Measurements from ENCODE around the gene NPM3. TPM values are rescaled to one million over a fixed set of nuclear protein-coding genes. Genes with fewer than 3 reads are reported as not detected.

Gene NPM3
- total and polyA plus RNA-seq, 4 donors, result 3.4 to 24.9 (median 12.4) TPM

GRCh38 chr10:101760510-101760909, 22.7 kb downstream of the NPM3 start:
- Histone ChIP-seq H3K9me3 (ENCODE audit: control insufficient read depth in 4 of 4, low read length in 3 of 4) (no peaks in the 10 kb centered on the region), H3K36me3 (ENCODE audit: control insufficient read depth in 4 of 4, insufficient read depth in 3 of 4, low read depth in 1 of 4, low read length in 3 of 4) (no peaks in the 10 kb centered on the region), H3K4me1 (ENCODE audit: control insufficient read depth in 4 of 4, insufficient read depth in 4 of 4, low read length in 3 of 4) (no peaks in the 10 kb centered on the region), H3K9ac (ENCODE audit: low read depth in 1 of 2, low read length in 2 of 2) (no peak overlapping the region), H3K4me3 (ENCODE audit: low read depth in 1 of 3, low read length in 3 of 3) (no peak overlapping the region), H3K27me3 (ENCODE audit: control insufficient read depth in 4 of 4, insufficient read depth in 4 of 4, low read length in 3 of 4) (no peaks in the 10 kb centered on the region), H3K27ac (ENCODE audit: low read depth in 1 of 2, low read length in 2 of 2) (no peak overlapping the region)
- DNase-seq (ENCODE audit: low spot score), result no peak
- TF ChIP-seq FOXA1 (IDR thresholded peaks at IDR 0.05) (no peak), HNF4G (IDR thresholded peaks at IDR 0.05) (no peak), ATF3 (IDR thresholded peaks at IDR 0.05) (no peak), RXRA (IDR thresholded peaks at IDR 0.05) (no peak), MAX (IDR thresholded peaks at IDR 0.05) (no peak), EGR1 (IDR thresholded peaks at IDR 0.05; ENCODE audit: low read depth in 2 of 2) (no peak), FOXA2 (IDR thresholded peaks at IDR 0.05) (no peak), YY1 (IDR thresholded peaks at IDR 0.05) (no peak)
- 83% methylated on average over 3 of the region's 3 CpGs for WGBS

GRCh38 chr10:101759309-101760247, 23.7 kb downstream of the NPM3 start:
- no peaks in the 10 kb centered on the region for H3K9me3 ChIP-seq (ENCODE audit: control insufficient read depth in 4 of 4, low read length in 3 of 4)
- WGBS, result 80% methylated on average over 12 of the region's 12 CpGs
- H3K4me3 ChIP-seq (ENCODE audit: low read depth in 1 of 3, low read length in 3 of 3), result no peak overlapping the region
- no peak for TF ChIP-seq GABPA (IDR thresholded peaks at IDR 0.05 in 1 of 2, conservative IDR thresholded peaks at IDR 0.05 in 1 of 2)
- TF ChIP-seq REST (IDR thresholded peaks at IDR 0.05), result no peak
- no peak for TF ChIP-seq FOXA1 (IDR thresholded peaks at IDR 0.05)
- no peaks in the 10 kb centered on the region for H3K27me3 ChIP-seq (ENCODE audit: control insufficient read depth in 4 of 4, insufficient read depth in 4 of 4, low read length in 3 of 4)
- no peaks in the 10 kb centered on the region for H3K36me3 ChIP-seq (ENCODE audit: control insufficient read depth in 4 of 4, insufficient read depth in 3 of 4, low read depth in 1 of 4, low read length in 3 of 4)
- no peaks in the 10 kb centered on the region for H3K4me1 ChIP-seq (ENCODE audit: control insufficient read depth in 4 of 4, insufficient read depth in 4 of 4, low read length in 3 of 4)
- H3K27ac ChIP-seq (ENCODE audit: low read depth in 1 of 2, low read length in 2 of 2), result no peak overlapping the region
- DNase-seq (ENCODE audit: low spot score), result no peak
- H3K9ac ChIP-seq (ENCODE audit: low read depth in 1 of 2, low read length in 2 of 2), result no peak overlapping the region

GRCh38 chr10:101758858-101759257, 24.4 kb downstream of the NPM3 start:
- H3K9me3 ChIP-seq (ENCODE audit: control insufficient read depth in 4 of 4, low read length in 3 of 4), result no peaks in the 10 kb centered on the region
- no peak overlapping the region for H3K27ac ChIP-seq (ENCODE audit: low read depth in 1 of 2, low read length in 2 of 2)
- TF ChIP-seq CTCF (IDR thresholded peaks at IDR 0.05; ENCODE audit: low read depth, low read length, missing input control) (no peak), HNF4G (IDR thresholded peaks at IDR 0.05) (no peak), RAD21 (IDR thresholded peaks at IDR 0.05) (no peak), EGR1 (IDR thresholded peaks at IDR 0.05; ENCODE audit: low read depth in 2 of 2) (no peak), NR2F2 (IDR thresholded peaks at IDR 0.05) (no peak), FOXA2 (IDR thresholded peaks at IDR 0.05) (no peak)
- no peak overlapping the region for H3K9ac ChIP-seq (ENCODE audit: low read depth in 1 of 2, low read length in 2 of 2)
- DNase-seq (ENCODE audit: low spot score), result no peak
- no peaks in the 10 kb centered on the region for H3K36me3 ChIP-seq (ENCODE audit: control insufficient read depth in 4 of 4, insufficient read depth in 3 of 4, low read depth in 1 of 4, low read length in 3 of 4)
- 91% methylated on average over 2 of the region's 2 CpGs for WGBS
- H3K4me3 ChIP-seq (ENCODE audit: low read depth in 1 of 3, low read length in 3 of 3), result no peak overlapping the region
- H3K27me3 ChIP-seq (ENCODE audit: control insufficient read depth in 4 of 4, insufficient read depth in 4 of 4, low read length in 3 of 4), result no peaks in the 10 kb centered on the region
- H3K4me1 ChIP-seq (ENCODE audit: control insufficient read depth in 4 of 4, insufficient read depth in 4 of 4, low read length in 3 of 4), result no peaks in the 10 kb centered on the region
